ENCODE results near the gene NR6A1. TPM values are rescaled to one million over a fixed set of nuclear protein-coding genes. Genes with fewer than 3 reads are reported as not detected.

The NR6A1 gene
- total RNA-seq, 1 experiment from 2014 or later = 164 TPM

GRCh38 chr9:124684169-124684568 is 86.9 kb downstream of the NR6A1 start:
- POLR2A ChIA-PET = no interaction called here
- CTCF ChIA-PET = interaction anchor here (1.0 kb wide), 1 partner anchor 67 kb away, joined by 3 read pairs; no protein-coding TSS in a partner anchor

GRCh38 chr9:124683043-124683442 is 88.1 kb downstream of the NR6A1 start:
- Mint-ChIP-seq H3K4me3 (no peak overlapping the region), H3K27me3 (ENCODE audit: low read depth) (no peaks in the 10 kb centered on the region), H3K36me3 (no peaks in the 10 kb centered on the region; the same call in 1 of the 2 replicates), H3K9me3 (no peaks in the 10 kb centered on the region), H3K4me1 (peaks cover 11% of the 10 kb centered on the region), H3K27ac (no peak overlapping the region)
- CTCF ChIA-PET = interaction anchor here (0.7 to 1.6 kb wide), 4 partner anchors 29 to 170 kb away, joined by 3 to 6 read pairs (median 4); partner anchors contain the start of gene WDR38
- DNase-seq (ENCODE audit: low spot score) = no peak
- no peak for ATAC-seq
- POLR2A ChIA-PET = interaction anchor here (0.7 kb wide), 1 partner anchor 144 kb away, joined by 5 read pairs; no protein-coding TSS in a partner anchor
- TF ChIP-seq E2F5 (CRISPR knock-in tag; IDR thresholded peaks at IDR 0.05) (no peak), FOXP1 (CRISPR knock-in tag; IDR thresholded peaks at IDR 0.05; ENCODE audit: borderline replicate concordance) (no peak), ATF1 (CRISPR knock-in tag; IDR thresholded peaks at IDR 0.05) (no peak), ZBTB43 (CRISPR knock-in tag; IDR thresholded peaks at IDR 0.05) (no peak), ZNF317 (CRISPR knock-in tag; IDR thresholded peaks at IDR 0.05; ENCODE audit: borderline replicate concordance, low read depth) (no peak), ZNF512 (CRISPR knock-in tag; IDR thresholded peaks at IDR 0.05; ENCODE audit: borderline replicate concordance) (no peak), NFYB (CRISPR knock-in tag; conservative IDR thresholded peaks at IDR 0.05; ENCODE audit: low read depth) (no peak), RELA (CRISPR knock-in tag; IDR thresholded peaks at IDR 0.05; ENCODE audit: borderline replicate concordance) (no peak)

More at GRCh38 chr9:124684169-124684568, 86.9 kb downstream of the NR6A1 start:
- H3K27ac Mint-ChIP-seq = no peak overlapping the region
- ATAC-seq = no peak
- peaks cover 4% of the 10 kb centered on the region; the same call in 1 of the 2 replicates for H3K36me3 Mint-ChIP-seq
- no peak for DNase-seq (ENCODE audit: low spot score)
- H3K9me3 Mint-ChIP-seq = no peaks in the 10 kb centered on the region; the same call in 1 of the 2 replicates
- H3K27me3 Mint-ChIP-seq (ENCODE audit: low read depth) = no peaks in the 10 kb centered on the region
- 0 out of 2 replicates have a peak, but pooled peaks cover 4% of the 10 kb centered on the region for H3K4me1 Mint-ChIP-seq
- no peak overlapping the region for H3K4me3 Mint-ChIP-seq
- TF ChIP-seq TEAD4 (CRISPR knock-in tag; IDR thresholded peaks at IDR 0.05) = no peak
- TF ChIP-seq FOXP4 (CRISPR knock-in tag; IDR thresholded peaks at IDR 0.05) = no peak
- no peak for TF ChIP-seq NR1H2 (CRISPR knock-in tag; IDR thresholded peaks at IDR 0.05)
- TF ChIP-seq, protein P1, sequence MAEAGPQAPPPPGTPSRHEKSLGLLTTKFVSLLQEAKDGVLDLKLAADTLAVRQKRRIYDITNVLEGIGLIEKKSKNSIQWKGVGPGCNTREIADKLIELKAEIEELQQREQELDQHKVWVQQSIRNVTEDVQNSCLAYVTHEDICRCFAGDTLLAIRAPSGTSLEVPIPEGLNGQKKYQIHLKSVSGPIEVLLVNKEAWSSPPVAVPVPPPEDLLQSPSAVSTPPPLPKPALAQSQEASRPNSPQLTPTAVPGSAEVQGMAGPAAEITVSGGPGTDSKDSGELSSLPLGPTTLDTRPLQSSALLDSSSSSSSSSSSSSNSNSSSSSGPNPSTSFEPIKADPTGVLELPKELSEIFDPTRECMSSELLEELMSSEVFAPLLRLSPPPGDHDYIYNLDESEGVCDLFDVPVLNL (CRISPR knock-in tag; IDR thresholded peaks at IDR 0.05; ENCODE audit: borderline replicate concordance, low read depth) = no peak
- TF ChIP-seq PREB (CRISPR knock-in tag; IDR thresholded peaks at IDR 0.05; ENCODE audit: borderline replicate concordance) = no peak
- no peak for TF ChIP-seq CREM (CRISPR knock-in tag; IDR thresholded peaks at IDR 0.05)
- TF ChIP-seq NR3C1 (CRISPR knock-in tag; conservative IDR thresholded peaks at IDR 0.05; ENCODE audit: low read depth) = no peak
- TF ChIP-seq NFATC4 (CRISPR knock-in tag; IDR thresholded peaks at IDR 0.05) = no peak
- TF ChIP-seq, protein P2, sequence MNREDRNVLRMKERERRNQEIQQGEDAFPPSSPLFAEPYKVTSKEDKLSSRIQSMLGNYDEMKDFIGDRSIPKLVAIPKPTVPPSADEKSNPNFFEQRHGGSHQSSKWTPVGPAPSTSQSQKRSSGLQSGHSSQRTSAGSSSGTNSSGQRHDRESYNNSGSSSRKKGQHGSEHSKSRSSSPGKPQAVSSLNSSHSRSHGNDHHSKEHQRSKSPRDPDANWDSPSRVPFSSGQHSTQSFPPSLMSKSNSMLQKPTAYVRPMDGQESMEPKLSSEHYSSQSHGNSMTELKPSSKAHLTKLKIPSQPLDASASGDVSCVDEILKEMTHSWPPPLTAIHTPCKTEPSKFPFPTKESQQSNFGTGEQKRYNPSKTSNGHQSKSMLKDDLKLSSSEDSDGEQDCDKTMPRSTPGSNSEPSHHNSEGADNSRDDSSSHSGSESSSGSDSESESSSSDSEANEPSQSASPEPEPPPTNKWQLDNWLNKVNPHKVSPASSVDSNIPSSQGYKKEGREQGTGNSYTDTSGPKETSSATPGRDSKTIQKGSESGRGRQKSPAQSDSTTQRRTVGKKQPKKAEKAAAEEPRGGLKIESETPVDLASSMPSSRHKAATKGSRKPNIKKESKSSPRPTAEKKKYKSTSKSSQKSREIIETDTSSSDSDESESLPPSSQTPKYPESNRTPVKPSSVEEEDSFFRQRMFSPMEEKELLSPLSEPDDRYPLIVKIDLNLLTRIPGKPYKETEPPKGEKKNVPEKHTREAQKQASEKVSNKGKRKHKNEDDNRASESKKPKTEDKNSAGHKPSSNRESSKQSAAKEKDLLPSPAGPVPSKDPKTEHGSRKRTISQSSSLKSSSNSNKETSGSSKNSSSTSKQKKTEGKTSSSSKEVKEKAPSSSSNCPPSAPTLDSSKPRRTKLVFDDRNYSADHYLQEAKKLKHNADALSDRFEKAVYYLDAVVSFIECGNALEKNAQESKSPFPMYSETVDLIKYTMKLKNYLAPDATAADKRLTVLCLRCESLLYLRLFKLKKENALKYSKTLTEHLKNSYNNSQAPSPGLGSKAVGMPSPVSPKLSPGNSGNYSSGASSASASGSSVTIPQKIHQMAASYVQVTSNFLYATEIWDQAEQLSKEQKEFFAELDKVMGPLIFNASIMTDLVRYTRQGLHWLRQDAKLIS (CRISPR knock-in tag; IDR thresholded peaks at IDR 0.05; ENCODE audit: borderline replicate concordance) = no peak
- TF ChIP-seq RELA (CRISPR knock-in tag; IDR thresholded peaks at IDR 0.05; ENCODE audit: borderline replicate concordance) = no peak

Data from WTC11 (cell line).